Muscle of arm (tissue), 14 donors: ENCODE measurements around the gene ASPHD1. TPM values are rescaled to one million over a fixed set of nuclear protein-coding genes. Genes with fewer than 3 reads are reported as not detected.
"Not testable (repeated sequence)": the region's sequence is repeated elsewhere in the genome, so short reads cannot be mapped to it uniquely, and the experiment has no call there.

Experiments
- DNase-seq: peaks from one replicate; pipeline ENCODE4 v3.0.0-alpha.2; 2013
- long read RNA-seq, 11 donors: transcript quantifications; one replicate each; lab custom pipeline, GENCODE V29; 2026
- polyA plus RNA-seq, 12 donors: library from polyadenylated mRNA; unstranded; fragments of 120-200 nt; gene quantifications; one replicate each; pipeline ENCODE4 v1.2.1, GENCODE V29; 2013; ENCODE audit not compliant: insufficient read length in 12 of 12

The ASPHD1 gene
- 10 to 100 TPM in 1 of 12 donors, under 1 TPM in 9, not detected in 2; 0.27 to 10.5 (median 0.32) TPM for polyA plus RNA-seq
- long read RNA-seq, donor 1, transcript ASPHD1-201 (3 exons, 1,584 nt) = major isoform, 11 of 28 reads
- long read RNA-seq, donor 1, partial matches to known transcripts = 0 of 28 reads
- long read RNA-seq, donor 1, other reads (novel, unspliced or antisense) = 17 of 28 reads
- long read RNA-seq, donor 2 = 0 reads
- long read RNA-seq, donor 3 = 0 reads
- long read RNA-seq, donor 4 = 0 reads
- long read RNA-seq, donor 5 = 0 reads
- long read RNA-seq, donor 6 = 0 reads
- long read RNA-seq, donor 7, partial matches to known transcripts = 0 of 1 reads
- long read RNA-seq, donor 7, other reads (novel, unspliced or antisense) = 0 of 1 reads
- long read RNA-seq, donor 8, partial matches to known transcripts = 0 of 5 reads
- long read RNA-seq, donor 8, other reads (novel, unspliced or antisense) = 5 of 5 reads
- long read RNA-seq, donor 9 = 0 reads
- long read RNA-seq, donor 10 = 0 reads
- long read RNA-seq, donor 11 = 0 reads

DNA sequence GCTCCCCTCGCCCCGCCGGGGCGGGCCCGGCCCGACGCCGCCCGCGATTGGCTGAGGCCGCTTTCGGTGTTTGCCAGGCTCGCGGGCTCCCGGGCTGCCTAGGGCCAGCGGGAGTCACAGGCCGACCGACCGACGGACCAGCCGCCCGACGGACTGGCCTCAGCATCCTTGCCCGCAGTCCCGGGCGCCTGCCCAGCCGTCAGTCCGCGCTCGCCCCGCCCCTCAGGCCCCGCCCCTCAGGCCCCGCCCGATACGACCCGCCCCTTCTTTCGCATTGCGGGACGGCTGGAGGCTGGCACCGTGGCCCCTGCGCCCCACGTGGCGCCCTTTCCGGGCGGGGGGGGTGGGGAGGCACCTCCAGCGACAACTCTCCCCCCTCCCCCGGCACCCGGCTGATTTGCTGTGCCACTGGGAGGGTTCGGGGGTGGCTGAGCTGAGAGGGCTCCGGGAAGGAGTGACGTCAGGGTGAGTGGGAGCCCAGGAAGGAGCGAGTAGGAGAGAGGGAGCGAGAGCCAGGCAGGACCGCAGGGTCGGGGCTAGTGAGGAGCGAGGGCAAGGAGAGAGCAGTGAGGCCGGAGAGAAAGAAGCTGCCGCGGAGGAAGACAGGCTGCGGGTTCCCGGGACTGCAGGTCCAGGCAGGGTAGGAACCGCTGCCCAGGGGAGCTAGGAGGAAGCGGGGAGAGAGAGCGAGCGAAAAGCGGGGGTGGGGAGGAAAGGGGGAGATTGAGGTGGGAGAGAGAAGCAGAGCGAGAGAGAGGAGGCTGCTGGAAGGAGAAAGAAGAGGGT is at the start of gene ASPHD1:
Gene ASPHD1 (plus strand): TSS at position 387 of the 786 bp plus-strand sequence. CDS start 484 bp downstream, outside the sequence.
- DNase-seq = peak; percentile 41

DNA sequence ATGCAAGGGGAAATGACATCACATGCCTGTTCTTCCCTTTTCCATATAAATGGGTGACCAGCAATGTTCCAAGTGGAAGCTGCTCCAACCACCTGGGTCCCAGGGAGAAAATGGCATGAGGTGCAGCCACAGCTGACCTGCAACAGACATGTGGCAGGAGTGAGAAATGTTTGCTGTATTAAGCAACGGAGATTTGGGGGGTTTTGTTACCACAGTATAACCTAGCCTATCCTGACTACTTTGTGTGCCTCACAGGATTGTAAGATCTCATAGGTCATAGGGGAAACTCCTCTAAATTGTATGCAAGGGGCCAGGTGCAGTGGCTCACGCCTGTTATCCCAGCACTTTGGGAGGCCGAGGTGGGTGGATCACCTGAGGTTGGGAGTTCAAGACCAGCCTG is 49.3 kb upstream of the ASPHD1 start:
- DNase-seq = no peak

DNA sequence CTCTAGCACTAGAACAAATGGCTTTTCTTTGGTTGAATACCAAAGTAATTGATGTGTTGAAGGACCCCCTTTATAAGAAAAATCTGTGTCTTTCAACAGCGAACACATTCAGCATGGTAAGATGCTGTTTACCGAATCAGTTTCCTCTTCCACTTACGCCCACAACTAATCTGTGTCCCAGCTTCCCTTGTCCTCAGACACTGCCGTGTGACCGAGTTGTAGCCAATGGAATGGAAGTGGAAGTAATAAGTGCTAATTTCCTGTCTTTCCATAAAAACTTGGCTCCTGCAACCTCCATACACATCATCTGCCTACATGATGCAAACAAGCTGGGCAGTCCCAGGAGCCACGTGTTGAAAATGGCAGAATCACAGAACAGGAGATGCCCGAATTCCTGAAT is 47.6 kb upstream of the ASPHD1 start:
- peak; percentile 35 for DNase-seq

DNA sequence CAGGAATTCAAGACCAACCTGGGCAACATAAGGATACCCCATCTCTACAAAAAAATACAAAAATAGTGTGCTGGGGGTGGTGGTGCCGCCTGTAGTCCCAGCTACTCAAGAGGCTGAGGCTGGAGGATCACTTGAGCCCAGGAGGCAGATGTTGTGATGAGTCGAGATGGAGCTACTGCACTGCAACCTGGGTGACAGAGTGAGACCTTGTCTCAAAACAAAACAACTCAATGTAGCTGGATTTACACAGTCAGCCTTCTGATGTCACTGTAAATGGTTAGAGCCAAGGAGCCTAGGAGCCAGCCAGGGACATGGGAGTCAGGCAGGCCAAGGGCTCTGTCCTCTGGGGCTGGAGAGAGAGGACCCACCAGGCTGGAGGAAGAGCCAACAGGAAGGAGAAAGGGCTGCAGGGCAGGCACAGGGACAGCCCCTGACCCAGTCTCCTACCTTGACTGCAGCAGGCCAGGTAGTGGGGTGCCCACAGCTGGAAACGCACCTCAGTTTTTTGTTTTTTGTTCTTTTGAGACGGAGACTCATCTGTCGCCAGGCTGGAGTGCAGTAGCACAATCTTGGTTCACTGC is 45.7 kb upstream of the ASPHD1 start:
- DNase-seq = no peak

GRCh38 chr16:29857133-29857760 is 43.0 kb upstream of the ASPHD1 start:
- DNase-seq = no peak

- DNase-seq = no peak
These were observed 42.0 kb upstream of the ASPHD1 start for GRCh38 chr16:29858149-29858849.

- DNase-seq = no peak
These were observed 41.3 kb upstream of the ASPHD1 start for GRCh38 chr16:29858974-29859373.

DNA sequence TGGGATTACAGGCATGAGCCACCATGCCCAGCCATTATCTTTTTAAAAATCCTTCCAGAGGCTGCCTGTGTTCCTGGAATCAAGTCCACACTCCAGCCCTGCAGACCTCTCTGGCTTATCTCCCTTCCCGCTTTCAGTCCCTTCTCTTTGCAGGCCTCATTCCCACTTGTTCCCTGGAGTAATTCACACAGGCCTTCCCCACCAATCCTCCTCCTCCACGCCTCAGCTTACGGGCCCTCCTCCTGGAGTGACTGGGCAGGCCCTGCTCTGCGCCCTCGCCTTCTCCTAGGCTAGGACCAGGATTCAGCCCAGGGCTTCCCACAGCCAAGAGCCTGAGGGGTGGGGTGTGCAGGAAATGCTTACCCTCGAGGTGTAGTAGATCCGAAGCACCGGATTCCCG is 40.1 kb upstream of the ASPHD1 start:
- DNase-seq = no peak

- DNase-seq = peak; percentile 15
These were observed 37.9 kb upstream of the ASPHD1 start for GRCh38 chr16:29862383-29862883.

DNA sequence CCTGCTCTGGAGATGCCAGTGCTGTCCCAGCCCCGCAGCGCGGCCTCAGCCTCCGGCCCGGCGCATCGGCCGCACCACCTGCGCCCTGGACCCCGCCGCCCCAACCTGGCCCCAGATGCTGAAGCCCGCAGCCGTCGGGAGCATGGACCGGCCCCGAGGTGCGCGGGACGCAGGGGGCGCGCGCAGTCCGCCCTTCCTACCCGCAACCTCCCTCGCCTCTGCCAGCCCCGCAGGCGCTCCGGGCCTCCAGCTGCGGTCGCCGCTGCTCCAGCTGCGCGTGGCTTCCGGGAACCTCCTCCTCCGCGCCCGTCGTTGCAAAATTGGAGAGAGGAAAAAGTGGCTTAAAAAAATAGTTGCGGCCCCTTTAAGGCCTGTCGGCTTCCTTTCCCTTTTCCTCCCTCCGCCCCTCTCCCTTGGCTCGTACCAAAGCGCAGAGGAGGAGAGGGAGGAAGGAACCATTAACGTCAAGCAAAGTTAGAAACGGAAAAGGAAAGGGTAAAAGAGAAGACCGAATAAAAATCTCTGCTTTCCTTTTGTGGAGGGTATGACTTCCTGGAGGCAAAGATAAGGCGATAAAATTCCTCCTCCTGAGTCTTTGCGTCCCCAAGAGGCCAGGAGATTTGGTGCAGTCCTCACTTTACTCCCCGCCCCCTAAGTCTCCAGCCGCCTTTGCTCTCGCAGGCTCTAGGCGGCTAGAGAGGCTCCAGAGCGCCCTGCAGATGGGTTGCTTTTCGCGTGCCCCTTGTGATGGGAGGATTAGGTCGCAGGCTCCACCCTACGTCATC is 37.2 kb upstream of the ASPHD1 start, which contains the start of gene CDIPT:
Gene CDIPT (minus strand): TSS at position 343 of the 785 bp plus-strand sequence. CDS start 369 bp downstream, outside the sequence.
- peak; percentile 96 for DNase-seq

- no peak for DNase-seq
These were observed 36.7 kb upstream of the ASPHD1 start for GRCh38 chr16:29863669-29863984.

DNA sequence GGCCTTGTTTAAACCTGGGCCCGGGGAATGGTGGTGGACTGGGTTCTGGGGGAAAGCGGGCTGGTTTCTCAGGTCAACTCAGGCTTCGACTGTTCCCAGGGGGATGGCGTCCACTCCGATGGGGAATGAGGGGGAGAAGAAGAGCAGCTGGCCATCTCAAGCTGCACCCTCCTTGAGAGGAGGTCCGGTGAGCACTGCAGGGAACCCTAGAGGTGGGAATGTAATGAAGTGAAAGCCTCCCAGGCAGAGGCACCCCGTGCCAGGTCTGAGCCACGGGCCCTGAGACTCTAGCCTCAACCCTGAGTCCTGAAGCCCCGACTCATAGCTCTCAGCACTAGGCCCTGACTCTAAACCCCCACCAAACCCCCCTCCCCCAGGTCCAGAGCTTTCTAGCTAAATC is 36.1 kb upstream of the ASPHD1 start:
- no peak for DNase-seq

GRCh38 chr16:29868396-29869009 is 31.8 kb upstream of the ASPHD1 start:
- no peak for DNase-seq

- DNase-seq = not testable (repeated sequence)
These were observed 31.2 kb upstream of the ASPHD1 start for GRCh38 chr16:29869067-29869466.

DNA sequence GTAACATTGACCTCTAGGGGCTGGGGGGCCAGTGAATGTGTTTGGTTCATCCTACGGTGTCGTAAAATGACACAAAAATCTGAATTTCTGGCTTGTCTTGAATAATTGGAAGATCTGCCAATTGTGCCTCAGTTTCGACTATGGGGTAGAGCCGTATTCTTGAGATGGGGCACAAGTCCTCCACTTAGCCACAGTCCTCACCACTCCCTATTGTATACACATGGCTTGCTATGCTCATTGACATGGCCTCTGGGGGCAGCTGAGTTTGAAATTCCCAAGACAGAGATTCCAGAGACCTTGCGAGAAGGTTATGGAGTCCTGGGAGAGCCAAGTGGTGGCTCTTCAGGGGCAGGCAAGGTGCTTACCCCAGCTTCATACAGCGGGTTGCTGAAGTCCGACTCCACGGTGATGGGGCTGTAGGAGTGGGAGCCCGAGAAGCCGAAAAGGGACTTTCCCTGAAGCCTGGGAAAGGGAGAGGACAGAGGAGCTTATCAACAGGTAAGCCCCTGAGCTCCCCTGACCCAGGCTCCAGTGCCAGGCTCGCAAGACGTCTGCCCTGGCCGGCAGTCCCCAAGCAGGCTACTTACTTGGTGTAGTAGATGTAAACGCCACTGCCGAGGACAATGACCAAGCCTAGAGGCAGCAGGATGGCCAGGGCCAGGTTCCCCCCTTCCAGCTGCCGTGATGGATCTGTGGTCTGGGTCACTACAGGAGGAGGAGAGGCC is 28.3 kb upstream of the ASPHD1 start:
- no peak for DNase-seq

DNA sequence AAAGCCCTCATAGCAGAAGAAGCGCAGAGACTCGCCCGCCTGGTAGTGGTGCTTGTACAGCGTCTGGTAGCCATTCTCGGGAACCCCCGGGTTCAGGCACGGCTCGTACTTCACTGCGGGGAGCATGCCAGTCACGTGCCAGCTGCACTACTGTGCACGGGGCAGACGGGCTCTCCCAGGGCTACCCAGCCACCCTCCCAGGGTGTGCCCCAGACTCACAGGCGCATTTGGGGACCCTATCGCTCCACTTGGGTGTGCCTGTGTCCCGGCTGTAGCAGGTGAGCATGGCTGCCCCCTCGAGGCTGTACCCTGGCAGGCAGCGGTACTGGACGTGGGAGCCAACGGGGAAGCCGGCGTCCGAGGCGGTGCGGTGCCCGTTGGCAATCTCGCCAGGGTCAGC is 27.0 kb upstream of the ASPHD1 start:
- no peak for DNase-seq

GRCh38 chr16:29875206-29875605 is 25.1 kb upstream of the ASPHD1 start:
- no peak for DNase-seq

DNA sequence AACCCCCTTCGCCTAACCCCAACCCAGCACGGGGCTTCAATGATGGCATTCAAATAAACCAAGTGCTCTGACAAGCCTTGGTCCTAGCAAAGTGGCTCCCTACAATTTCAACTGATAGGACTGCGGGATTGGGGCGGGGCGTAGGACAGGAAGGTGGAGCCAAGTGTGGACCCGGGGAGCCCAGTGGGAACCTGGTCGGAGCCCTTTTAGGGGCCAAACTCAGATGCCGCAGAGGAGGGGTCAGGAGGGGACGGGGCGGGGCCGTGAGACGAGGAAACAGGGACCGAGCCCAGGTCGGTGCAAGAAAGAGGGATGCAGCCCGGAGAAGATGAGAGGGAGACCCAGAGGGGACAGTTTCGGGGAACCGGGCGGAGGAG is 24.1 kb upstream of the ASPHD1 start:
- no peak for DNase-seq
